Cerebellar cortex (tissue), 1 donor: ENCODE measurements around the gene FILIP1L.

ENCODE experiments used
- DNase-seq: peaks from one replicate; pipeline ENCODE4 v3.0.0-alpha.2; 2015; ENCODE audit warnings: low spot score

FILIP1L gene

DNA sequence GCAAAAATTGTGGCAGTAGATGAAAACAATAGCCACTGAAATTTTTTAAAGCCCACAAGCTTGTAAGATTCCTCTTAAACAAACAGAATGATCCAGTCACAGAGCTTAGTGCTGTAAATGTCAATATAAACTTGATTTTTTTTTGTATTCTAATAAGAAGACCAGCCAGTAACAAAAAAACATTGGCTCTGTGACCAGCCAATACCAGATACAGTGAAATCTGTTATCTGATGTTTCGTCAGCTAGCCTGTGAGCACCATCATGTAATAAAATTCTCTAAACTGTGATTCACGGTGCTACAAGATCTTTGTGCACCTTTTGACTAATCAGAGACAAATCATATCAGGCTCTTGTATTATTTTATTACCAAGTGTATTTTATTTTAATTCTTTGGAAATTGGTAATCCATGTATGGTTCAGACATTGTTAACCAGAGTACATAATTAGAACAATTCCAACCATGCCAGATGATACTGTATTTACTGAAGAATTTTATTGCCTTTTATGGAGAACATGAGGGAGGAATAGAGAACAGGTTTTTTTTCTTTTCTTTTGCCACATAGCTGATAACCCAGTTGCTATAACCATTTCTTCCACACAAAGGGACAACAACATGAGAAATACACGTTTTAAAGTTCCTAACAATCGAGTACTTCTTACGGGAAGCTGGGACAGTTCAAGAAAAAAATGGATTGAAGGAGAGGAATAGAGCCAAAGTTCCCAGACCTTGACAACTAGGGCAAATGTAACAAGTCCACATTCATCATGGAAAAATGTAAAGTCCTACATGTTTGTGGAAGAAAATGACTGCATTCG lies 71.9 kb downstream of the FILIP1L start:
- DNase-seq = no peak

DNA sequence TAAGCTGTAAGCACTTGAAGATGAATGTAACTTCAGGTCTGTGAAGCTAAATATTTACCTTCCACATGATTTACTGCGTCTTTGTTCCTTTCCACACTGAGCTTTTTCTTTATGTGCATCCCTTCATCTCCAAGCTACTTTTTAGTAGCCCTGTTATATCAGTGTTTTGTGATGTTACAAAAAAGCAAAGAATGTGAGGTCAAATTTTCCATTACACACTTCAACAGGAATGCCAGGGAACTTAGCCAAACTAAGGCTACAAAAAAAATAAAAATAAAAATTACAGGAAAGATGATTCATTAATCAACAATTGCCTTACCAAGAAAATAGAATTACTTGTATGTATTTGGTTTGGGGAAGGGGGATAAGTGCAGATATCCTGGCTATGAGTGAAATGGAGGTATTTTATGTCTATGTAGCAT lies 73.0 kb downstream of the FILIP1L start:
- no peak for DNase-seq

DNA sequence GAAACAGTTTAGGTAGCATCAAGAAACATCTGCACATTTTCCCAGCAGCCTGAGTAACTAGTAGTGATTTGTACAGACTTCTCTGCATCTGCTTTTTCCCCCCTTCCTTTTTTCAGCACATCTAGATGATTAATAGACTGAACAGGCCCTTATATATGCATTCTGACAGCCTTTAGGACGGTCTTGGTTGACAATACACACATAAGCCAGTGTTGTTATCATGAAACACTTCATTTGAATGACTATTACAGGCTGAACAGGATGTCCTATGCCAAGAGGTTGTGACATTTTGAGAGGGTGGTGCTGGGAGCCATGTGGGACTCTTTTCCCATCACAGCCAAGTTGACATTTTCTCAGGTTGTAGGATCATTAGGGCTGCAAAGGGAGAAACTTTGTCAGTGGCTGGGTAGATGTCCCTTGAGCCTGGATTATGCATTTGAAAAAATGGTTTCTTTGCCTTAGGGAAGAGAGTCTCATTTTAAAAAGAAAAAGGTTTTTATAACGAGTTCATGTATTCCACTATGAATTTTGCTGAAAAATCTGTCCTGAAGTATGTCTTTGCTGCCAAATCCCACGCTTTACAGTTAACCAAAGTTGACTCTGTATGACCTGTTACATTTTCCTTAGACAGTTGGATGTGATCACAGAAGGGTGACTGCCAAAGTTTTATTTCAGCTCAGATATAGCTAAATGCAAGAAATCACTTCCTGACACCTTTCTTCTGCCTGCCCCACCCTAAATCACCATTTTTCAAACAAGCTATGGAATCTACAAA lies 73.7 kb downstream of the FILIP1L start:
- DNase-seq = no peak

DNA sequence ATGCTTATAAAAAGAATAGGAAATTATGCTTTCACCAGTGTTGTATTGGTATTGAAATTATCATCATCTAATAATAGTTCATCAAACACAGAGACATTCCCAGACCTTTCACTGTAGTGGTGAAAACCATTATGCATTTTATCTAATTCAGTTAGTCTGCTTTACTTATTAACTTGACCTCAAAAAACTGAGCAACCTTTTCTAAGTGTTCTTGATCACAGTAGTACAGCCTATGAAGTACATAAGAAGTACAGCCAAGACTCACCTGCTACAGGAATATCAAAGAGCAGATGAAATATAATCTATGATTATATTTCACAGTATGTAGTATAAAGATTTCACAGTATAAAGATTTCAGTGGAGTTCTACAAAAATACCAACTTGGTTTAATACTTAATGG lies 75.2 kb downstream of the FILIP1L start:
- no peak for DNase-seq

DNA sequence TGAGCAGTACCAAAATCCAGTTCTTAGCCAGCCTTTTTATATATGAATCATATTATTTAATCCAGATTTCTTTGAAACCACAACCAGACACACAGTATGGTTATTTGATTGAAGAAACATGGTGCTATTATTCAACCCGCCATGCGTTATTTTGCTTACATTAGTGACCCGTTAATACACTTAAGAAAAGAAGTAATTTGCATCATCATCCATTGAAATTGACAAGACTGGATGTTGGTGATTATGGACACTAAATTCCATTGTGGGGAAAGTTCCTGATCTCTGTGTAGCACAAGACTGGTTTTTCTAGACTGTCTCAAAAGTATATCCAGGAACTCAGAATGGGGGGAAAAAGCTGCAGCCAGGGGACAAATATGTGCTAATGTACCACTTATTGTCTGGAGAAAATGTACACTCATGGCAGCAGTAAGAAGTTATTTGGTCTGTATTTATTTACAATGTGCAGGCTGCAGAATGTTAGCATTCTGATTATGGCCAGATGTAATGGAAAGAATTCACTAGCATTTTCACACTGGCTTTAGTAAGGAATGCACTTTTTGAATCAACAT lies 80.3 kb downstream of the FILIP1L start:
- no peak for DNase-seq

DNA sequence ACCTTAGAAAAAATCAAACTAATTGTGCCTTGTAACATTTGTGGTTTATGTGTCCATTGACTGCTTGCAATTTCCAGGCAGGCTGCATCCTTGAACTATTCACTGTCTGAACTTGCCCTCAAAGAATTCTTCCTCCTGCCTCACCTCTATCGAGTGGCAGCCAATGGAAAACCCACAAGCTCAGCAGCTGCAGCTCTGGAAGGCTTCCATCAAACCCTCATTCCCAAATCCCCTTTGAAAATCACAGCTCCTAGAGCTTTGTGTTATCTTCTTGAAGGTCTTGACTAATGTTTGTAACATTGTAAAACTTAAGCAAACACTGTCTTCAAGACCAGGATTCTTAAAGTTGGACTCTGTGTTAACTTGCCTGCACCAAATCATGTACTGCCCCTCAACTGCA lies 81.1 kb downstream of the FILIP1L start:
- no peak for DNase-seq

DNA sequence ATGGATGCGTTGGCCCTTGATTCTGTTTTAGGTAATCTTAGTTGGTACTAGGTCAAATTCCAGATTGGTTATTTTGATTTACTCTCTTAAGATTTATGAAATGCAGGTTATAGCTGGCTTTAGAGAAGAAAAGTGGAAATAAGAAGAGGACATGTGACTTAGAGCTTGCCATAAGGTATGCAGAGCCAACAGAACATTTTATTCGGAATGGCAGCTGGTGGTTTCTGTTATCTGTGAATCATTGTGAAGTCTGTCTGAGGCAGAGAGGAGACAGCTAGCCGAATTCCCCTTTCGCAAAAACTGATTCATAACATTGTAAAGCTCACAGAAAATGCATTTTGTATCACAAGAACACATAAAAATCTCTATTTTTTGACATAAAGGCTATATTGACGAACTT lies 82.1 kb downstream of the FILIP1L start:
- peak; percentile 40 for DNase-seq

DNA sequence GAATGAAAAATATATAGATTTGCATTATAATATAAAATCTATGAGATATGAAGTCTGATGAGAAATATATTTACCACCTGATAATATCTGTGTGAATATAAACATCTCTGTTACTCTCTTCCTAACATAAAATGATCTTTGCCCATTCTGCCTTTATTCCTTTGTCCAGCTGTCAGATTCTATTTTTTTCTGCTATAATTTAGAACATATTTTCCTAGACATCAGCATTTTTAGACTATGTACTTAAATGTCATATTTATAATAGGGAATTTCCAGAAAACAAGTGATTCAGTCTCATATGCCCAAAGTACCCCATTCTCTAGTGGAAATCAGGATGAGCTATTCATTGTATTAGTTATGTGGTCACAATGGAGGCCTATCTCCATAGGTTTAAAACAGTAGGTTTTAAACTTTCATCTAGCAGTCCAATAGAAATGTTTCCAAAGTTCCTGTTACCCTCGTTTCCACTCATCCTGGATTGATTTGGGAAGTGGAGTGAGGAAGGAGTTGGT lies 83.3 kb downstream of the FILIP1L start:
- DNase-seq = no peak

DNA sequence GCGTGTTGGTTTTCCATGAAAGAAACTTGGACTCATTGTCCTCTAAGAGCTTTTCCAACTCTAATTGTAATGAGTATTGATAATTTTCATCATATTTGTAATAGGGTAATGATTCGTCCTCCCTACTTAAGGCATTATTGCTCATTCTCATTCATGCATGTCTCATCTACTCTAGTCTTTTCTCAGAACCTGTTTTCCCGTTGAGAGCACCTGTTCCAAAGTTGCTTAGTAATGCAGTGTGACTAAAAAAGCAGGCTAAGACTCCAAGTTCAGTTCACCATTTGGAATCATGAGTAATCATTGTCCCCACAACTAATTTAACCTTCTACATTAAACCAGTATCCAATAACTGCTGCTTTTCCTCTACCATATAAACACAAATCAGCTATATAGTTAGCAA lies 84.0 kb downstream of the FILIP1L start:
- DNase-seq = peak; percentile 29

DNA sequence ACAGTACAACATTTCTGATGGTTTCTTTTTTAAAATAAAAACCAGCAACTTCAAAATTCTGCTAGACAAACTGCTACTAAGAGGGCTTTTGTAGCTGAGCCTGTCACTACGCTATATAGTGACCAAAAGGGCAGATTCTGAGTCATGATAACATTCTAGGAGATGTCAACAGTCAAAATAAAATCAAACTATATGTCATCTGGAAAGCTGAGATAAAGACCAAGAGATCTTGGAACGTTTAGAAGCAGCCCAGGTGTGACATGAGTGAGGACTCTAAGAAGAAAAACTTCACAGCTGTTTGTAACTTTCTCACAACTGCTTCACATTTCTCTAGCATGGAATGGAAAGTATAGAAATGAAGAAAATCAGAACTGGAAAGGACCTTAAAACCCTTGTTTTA lies 84.6 kb downstream of the FILIP1L start:
- DNase-seq = no peak

DNA sequence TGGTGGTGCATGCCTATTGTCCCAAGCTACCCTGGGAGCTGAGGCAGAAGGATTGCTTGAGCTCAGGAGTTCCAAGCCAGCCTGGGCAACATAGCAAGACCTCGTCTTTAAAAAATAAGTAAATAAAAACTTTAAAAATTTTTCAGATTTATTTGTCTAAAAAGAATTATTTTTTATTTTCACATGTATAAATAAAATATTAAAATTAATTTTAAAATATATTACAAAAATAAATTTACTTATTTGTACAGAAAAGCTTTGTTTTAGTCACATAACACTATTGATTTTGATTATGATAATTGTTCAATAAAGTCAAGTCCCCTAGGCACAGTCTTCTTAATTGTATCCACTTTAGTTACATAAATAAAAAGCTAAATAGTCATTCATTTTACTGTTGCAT lies 85.2 kb downstream of the FILIP1L start:
- DNase-seq = no peak

DNA sequence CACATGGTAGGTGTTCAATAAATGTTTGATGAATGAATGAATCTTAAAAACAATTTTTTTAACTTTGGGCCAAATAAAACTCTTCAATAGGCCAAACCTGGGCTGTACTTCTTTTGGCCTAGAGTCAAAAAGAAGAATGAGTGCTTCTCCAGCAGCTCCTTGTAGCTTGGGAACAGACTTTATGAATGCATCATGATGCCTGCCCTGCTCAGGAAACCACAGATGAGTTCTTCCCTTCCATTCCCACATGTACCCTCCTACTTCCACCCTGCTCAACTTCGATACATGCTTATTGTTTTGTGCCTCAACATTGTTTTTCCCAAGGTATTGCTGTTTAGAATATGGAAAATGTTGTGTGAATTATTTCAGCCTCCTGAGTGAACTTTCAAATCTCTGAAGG lies 87.0 kb downstream of the FILIP1L start:
- no peak for DNase-seq

DNA sequence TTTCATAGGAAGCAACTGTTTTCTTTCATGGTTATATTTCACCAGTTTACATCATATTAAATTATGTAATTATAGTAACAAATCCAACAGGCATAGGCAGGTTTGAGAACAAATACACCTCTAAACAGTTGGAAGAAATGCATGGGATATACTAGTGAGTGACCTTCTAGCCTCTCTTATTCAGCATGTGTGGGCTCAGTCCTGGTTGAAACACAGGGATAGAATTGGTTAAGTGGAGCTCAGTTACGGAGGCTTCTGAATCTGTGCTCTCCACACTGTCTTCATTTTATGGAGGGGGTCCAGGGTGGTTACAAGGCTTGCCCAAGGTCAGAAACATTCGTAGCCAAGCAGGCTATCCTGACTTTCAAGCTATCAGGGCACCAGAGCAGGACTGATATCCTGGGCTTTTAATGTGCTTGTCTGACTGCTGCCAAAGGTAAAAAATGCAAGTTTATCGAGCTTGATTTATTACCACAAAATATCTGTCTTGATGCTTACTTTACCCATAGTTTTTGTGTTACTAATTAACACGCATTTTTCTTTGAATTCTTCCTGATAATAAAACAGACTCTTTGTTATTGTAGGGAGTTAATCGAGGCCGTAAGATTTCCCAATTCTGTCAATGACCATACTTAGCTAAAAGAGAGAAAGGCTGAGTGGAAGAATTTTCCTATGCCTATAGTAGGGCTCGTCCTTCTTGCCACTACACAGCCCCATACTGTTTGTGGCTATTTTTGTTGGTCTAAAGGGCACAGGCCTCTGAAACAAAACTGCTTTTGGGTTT lies 89.6 kb downstream of the FILIP1L start:
- DNase-seq = no peak

DNA sequence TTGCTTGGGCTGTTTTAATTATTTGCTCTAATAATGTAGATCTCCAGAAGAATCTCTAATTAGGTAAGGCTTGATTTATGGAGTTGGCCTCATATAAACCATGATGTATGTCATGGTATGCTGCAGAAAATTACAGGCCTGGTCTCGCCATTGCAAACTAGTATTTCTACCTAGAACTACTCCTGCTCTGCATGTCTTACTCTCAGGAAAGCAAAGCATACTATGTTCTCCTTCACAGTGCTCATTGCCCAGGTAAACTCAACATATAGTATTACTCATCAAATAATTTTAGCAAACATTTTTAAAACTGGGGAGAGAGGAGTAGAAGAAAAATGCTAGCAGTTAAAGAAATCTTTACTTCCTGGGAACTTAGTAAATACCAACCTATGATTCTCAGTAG lies 90.7 kb downstream of the FILIP1L start:
- no peak for DNase-seq

DNA sequence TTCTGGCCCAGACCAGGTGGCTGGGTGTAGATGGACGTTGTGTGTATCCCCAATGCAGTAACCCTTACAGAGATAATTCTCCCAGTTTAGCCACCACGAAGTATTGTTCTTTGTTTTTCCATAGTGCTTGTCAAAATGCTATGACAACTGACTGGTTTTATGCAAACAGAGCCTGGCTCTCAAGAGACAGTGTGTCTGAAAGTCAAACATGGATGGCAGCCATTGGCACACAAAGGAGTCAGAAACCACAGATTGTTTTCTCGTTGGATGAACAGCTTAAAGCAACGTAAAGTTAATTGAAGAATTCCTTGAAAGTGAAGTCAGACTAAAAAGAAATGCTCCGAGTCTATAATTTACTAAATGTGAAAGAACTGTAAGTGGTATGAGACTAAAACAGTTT lies 91.2 kb downstream of the FILIP1L start:
- no peak for DNase-seq

DNA sequence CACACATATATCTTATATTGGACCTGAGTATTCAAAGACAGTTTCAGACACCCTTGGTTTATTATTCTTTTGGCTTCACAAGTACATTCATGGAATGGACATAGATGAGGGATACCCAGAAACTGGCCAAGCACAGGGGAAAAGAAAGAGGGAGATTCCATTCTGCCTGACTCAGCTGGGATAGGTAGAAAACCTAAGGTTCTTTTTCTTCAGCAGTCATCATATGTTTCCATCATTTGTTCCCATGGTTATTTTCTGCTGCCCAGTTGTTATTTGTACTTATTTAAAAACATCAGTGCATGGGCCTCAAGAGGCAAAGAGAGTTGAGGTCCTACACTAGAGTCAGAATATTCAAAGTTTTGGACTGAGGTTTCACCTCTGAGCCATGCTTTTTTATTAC lies 91.8 kb downstream of the FILIP1L start:
- DNase-seq = no peak

DNA sequence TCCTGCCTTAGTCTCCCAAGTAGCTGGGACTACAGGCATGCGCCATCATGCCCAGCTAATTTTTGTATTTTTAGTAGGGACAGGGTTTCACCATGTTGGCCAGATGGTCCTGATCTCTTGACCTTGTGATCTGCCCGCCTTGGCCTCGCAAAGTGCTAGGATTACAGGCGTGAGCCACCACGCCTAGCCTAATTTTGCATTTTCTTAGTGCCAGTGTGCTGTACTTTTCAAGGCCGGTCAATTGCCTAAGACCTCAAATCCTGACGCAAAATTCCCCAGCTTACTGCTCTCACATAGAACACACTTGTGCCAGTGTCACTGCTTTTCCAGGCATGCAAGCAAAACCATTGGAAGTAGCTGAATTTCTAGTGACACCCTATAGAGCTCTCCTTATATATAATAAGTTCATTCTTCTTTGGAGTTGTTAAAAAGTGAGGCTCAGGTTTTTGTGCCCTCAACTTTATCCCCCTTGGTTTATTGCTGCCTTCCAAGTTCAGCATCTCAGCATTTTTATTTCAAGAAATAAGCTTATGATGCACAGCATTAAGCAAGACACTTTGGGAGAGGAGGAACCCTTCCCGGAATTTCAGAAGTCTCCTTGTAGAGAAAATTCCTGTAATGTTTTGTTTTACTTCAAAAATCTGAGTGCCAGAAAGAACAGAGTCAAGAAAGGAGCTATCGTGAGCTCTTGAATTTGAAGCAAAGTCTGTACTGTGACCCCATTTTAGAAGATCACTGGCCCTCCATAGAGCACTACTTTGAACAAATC lies 93.2 kb downstream of the FILIP1L start:
- DNase-seq = no peak

DNA sequence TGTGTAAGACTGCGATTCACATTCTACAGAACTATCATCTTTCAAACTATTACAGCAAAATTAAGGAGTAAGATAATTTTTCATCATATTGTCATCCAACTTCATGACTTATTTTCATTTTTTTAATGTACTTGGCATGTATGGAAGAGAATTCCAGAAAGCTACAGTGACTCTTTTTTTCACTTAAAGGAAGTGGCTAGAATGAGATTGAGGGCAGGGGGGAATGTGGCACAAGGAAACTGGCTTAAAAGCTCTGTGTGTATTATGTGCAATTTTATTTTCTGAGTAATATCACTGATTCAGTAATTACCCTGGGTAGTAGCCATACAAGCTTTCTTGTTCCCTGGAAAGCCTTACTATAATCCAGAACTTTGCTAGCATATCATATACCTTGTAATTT lies 94.6 kb downstream of the FILIP1L start:
- DNase-seq = no peak

DNA sequence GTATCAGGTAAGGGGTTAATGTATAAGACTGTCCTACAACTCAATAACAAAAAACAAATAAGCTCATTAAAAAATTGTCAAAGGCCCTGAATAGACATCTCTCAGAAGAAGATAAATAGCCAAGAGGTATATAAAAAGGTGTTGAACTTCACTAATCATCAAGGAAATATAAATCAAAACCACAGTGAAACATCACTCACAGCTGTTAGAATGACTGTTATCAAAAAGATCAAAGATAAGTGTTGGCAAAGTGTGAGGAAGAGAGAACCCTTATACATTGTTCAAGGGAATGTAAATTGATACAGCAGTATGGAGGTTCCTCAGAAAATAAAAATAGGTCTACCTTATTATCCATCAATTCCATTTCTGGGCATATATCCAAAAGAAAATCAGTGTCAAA lies 95.5 kb downstream of the FILIP1L start:
- DNase-seq = no peak

DNA sequence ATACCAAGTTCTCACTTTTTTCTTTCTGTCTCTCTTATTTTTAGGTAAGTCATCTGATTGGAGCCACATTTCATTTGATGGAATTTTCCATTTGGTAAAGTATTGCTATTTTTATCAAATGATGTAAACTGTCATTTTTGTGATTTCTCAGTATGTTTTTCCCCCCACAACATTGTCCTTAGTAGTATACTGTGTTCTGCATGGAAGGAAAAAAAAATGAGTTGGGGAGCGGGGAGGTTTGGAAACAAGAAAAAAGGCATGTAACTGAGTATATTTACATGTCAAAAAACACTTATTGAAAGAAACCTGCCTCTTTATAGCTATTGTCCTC lies 104.2 kb downstream of the FILIP1L start:
- no peak for DNase-seq

DNA sequence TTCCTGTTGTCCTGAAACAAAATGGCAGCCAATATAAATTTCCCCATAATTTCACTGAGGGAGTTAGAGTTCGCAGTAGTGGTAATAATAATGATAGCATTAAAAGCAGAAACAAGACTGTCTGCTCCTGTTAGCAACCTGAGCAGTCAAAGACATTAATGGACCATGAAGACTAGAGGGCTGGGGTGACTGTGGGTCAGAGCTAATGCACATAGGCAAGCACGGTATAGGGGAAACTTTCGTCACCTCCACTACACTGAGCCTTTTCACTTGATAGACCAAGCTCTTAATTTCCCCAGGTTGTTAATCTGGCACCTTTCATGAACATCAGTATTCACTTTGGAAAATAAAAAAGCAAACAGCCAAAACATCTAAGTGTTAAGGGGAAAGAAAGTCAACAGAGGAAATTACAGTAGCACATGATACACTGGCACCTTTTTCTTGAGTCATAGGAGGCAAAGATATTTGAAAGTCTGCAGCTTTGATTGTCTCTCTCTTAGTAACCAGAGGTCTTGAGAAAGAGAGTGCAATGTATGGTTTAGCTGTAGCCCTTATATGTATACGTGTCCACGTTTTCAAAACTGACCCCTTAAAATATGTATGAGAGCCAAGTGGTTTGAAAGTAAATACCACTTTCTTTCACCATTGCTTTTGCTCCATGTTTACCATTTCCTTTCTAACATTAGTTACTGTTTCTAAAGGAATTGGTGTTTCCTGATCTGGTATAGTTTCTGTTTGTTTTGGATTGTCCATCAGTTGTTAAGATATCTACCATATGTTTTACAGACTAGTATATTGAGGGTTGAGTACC lies 104.8 kb downstream of the FILIP1L start:
- DNase-seq = no peak
